HG02623 (cell line): ENCODE data around the gene ASTN2.

Experiments
- ATAC-seq: cut with Tn5 transposase; IDR thresholded peaks from one replicate; pipeline ENCODE4 v1.9.1; 2021; ENCODE audit warnings: moderate library complexity; ENCODE audit not compliant: unreplicated experiment

ASTN2 gene, protein sequence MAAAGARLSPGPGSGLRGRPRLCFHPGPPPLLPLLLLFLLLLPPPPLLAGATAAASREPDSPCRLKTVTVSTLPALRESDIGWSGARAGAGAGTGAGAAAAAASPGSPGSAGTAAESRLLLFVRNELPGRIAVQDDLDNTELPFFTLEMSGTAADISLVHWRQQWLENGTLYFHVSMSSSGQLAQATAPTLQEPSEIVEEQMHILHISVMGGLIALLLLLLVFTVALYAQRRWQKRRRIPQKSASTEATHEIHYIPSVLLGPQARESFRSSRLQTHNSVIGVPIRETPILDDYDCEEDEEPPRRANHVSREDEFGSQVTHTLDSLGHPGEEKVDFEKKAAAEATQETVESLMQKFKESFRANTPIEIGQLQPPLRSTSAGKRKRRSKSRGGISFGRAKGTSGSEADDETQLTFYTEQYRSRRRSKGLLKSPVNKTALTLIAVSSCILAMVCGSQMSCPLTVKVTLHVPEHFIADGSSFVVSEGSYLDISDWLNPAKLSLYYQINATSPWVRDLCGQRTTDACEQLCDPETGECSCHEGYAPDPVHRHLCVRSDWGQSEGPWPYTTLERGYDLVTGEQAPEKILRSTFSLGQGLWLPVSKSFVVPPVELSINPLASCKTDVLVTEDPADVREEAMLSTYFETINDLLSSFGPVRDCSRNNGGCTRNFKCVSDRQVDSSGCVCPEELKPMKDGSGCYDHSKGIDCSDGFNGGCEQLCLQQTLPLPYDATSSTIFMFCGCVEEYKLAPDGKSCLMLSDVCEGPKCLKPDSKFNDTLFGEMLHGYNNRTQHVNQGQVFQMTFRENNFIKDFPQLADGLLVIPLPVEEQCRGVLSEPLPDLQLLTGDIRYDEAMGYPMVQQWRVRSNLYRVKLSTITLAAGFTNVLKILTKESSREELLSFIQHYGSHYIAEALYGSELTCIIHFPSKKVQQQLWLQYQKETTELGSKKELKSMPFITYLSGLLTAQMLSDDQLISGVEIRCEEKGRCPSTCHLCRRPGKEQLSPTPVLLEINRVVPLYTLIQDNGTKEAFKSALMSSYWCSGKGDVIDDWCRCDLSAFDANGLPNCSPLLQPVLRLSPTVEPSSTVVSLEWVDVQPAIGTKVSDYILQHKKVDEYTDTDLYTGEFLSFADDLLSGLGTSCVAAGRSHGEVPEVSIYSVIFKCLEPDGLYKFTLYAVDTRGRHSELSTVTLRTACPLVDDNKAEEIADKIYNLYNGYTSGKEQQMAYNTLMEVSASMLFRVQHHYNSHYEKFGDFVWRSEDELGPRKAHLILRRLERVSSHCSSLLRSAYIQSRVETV (N-terminal part only)

DNA sequence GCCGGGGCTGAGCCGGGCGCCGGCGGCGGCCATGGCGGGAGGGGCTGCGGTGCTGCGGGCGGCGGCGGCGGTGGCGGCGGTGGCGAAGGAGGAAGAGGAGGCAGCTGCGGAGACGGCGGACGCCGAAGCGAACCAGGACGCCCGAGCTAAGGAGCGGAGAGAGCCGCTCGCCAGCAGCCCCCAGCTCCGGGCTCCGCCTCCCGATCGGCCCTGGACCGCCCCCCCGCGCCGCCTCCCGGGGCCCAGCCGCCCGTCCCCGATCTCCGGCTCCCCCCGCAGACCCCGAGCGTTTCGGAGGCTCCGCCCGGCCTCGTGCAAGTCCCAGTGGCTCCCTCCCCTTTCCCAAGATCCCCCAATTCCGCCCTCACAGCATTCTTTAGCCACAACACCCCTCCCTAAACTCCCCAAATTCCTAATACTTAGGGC, at the start of gene ASTN2:
Gene ASTN2, minus strand, starts transcription at position 152 of the 426 bp plus-strand sequence. Its CDS starts 119 bp downstream, at position 33.
- ATAC-seq: no peak

DNA sequence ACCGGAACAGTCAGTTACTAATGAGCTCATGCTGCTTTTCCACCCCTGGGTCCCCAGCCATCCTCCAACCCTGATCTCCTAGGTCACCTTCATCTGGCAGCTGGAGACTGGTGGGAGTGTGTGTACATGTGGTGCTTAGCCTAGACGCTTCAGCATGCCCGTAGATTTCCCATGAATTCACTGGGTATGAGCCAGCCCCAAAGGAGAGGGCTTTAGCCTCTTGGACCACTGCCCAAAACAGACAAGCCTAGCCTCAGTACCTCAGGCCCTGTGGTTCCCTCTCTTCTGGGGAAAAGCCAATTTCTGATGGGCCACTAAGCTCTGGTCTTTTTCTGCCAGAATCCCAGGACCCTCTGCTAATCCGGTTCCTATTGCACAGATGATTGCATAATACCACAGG, 48.0 kb upstream of the ASTN2 start:
- ATAC-seq: no peak

DNA sequence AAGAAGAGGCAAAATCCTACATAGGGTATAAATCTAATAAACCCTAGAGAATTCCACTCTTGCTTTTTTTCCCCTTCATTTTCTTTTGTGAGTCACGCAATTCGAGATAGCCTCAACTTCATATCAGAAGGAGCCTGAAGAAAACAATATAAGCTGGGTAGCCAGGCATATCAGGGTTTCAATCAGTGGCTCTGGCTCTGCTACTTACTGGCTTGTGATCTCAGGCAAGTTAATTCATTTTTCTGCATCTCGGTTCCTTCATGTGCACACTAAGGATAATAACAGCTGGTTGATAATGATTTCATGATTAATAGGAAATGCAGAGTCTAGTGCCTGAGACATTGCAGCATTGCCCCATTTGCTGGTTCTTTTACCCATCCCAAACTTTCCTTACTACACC, 46.5 kb upstream of the ASTN2 start:
- no peak for ATAC-seq

DNA sequence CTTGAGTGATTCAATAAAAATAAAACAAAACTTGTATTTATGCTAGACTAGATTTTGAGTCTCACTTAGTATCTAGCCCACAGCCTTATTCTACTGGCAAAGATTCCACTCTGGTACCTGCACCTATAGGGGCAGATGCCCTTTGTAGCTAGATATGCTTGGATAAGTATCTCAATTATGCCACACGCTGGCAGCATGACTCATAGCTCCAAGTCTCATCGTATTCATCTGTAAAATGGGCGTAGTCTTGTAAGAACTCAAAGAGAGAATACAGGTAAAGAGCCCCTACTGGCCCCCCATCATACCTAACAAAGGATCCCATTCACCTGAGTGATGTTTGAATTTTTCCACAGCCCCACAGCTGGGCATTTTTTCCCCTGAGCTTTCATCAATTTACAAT, 45.9 kb upstream of the ASTN2 start:
- ATAC-seq: no peak

DNA sequence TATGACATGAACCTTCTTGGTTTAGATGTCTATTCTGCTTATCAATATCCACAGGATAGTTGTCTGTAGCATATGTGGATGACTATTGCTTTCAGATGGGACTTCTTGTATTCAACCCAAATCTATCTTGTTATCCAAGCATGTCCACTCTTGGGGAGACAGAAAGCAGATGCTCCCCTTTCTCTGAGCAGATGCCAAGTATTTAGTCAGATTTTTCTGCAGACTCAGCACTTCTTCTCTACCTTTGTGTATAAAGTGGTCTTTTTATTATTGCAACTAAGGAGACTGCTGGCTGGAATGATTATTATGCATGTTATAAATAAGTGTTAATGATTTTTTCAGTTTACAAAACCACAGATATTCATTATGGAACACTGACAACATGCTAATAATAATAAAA, 45.1 kb upstream of the ASTN2 start:
- ATAC-seq: no peak

DNA sequence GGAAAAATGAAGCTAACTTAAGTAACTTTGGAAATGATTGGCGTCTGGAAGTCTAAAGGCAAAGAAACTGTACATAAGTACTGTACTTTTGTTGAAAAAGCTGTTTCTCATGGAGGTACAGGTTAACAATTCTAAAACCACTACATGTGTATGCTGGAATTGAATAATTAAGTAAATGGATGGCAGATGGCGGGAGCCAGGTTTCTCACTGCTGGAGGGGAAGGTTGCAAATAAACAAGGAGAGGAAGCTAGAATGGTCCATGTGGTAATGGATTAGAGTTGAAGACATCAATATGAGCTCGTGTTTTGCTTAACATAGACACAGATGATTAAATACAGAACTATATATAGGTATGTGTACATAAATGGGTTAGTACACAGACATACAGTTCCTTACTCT, 43.2 kb upstream of the ASTN2 start:
- ATAC-seq: no peak

DNA sequence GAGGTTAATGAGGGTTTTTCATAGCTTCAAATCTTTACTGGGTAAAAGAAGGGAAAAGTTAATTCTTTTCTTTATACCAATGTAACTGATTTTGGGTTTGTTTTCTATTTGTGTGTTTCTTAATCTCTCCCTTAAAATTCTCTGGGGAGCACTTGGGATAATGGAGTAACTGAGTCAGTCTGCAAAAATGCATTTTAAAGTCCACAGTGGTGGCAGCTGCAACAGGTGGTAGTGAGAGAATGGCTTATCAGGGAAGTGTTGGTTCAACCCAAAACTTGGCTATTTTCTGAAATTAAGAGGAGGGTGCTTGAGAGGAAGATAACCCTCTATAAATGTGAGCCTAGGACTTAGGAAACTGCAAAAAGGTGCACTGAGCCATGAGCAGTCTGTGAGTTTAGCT, 39.9 kb upstream of the ASTN2 start:
- no peak for ATAC-seq

DNA sequence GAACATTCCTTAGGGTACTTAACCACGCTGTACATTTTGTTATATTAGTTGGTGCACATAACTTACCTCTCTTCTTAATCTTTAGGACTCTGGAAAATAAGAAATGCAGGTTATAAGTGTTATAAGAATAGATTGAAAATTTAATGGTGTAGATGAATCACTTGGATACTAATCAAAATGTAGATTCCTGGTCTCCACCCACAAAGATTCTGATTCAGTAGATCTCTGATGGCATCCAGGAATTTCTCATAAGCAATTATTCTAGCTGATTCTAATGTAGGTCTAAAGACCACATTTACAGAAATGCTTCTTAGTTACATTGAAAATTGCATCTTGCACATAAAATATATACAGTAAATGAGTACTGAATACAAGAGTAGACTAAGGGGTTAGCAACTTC, 38.9 kb upstream of the ASTN2 start:
- no peak for ATAC-seq

DNA sequence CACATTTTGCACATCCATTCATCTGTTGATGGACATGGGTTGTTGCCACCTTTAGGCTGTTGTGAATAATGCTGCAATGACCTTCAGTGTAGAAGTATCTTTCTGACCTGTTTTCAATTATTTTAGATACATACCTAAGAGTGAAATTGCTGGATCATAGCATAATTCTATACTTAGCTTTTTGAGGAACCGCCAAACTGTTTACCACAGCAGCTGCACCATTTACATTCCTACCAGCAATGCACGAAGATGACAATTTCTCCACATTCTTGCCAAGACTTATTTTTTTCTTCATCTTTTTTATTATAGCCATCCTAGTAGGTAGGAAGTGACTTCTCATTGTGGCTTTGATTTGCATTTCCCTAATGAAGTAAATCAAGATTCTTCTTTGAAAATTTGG, 36.5 kb upstream of the ASTN2 start:
- ATAC-seq: no peak

DNA sequence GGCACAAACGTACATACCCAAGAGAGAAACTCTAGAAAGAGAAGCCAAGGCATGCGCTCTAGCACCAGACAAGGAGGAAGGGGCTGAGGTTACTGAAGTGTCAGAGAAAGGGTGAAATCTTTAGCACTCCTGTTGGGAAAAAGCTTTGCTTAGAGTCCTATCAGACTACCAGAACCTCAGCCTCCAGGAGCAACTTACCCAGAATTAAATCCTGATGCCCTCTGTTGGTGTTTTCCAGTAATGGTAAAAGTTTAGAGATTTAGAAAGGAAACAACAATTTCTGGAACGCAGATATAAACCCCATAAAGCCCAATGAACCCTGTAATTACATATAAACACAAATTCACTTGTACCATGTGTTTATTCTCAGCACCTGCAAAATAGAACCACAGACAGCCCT, 33.2 kb upstream of the ASTN2 start:
- no peak for ATAC-seq

DNA sequence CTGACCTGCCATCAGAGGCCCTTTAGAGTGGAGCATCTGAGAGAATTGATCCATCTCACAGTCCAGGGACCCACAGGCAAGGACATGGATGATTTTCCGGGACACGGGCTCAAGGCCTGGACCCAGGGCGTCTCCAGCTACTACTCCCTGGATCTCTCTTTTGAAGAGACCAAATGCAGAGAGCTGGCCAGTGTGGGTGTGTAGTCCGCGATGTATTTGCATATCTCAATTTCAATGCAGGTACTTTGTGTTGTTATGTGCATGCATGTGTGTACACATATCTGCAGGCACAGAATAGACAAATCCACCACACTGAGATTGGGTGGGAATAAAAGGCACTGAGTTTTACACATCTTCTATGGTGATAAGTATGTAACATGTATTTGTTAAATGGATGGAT, 30.8 kb upstream of the ASTN2 start:
- no peak for ATAC-seq

DNA sequence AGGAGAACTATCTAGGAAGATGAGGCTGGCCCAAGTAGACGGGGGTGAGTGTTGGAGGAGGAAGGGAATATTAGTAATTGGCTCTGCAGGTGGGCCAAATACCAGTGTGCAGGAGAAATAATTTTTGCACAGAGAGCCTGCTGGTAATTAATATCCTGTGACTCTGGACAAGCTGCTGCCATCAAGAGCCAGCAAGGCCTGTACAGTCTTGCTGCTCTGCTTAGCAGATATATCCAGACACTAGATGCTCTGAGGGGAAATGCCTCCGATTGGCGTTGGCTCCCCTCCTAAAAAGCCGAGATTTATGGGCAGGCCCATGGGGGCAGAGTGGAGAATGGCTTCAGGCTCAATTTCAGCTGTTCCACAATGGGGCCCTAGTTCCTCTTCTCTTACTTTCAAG, 29.6 kb upstream of the ASTN2 start:
- no peak for ATAC-seq

DNA sequence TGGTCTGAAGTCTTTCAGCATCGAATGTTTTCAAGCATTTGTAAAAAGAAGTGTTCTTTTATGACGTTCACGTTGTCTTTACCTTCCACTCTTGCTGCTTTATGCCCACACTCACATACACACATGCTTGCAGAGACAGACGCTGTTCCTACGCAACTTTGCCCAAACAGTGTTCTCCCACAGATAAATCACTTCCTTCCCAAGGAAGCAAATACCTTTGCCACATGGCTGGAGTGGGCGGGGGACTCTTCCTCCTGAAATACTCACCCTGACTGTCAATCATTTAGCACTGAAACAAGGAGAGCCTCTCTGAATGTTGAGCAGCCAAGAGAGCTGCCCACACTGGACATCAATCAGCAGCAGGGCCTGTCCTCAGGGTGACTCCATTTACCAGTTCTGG, 22.4 kb upstream of the ASTN2 start:
- no peak for ATAC-seq

DNA sequence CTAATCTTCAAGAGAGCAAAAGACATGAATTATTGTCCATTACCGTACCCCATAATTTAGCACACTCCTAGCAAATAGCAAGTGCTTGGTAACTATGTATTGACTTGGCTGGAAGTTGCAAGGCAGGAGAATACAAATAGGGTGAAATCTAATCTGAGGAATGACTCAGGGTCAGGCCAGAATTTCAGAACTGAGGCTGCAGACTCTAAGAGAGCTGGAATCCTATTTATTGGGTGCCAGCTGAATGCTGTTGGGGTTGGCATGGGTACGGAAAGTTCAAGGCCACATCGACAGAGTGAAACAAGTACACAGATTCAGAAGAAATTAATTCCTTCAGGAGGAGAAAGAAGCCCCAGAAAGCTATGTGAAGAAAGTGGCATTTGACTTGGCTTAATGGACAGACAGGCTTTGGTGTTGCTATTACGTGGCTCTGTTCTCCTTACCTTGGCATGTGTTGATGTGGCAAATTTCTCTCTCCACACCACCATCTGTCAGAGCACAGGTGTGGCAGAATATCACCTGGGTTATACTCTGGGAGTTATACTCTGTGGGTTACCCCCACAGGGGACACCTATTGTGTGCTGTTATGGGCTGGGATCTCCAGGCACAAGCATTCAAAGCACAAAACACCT, 20.9 kb upstream of the ASTN2 start:
- no peak for ATAC-seq

DNA sequence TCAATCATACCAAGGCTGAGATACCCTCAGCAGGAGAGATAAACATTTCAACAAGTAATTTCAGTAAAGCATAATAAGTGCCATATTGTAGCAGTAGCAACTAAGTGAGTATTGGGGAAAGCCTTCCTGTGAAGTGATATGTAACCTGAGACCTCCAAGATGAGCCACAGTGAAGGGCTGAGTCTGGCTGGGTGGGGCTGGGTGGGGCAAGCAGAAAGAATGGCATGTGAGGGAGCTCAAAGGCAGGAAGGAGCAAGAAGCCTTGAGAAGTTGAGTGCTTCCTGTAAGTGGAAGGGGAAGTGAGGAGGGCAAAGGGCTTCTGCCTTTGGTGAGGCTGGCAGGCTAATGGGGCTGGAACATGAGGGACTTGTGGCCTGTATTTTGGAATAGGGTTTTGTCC, 19.7 kb upstream of the ASTN2 start:
- no peak for ATAC-seq

DNA sequence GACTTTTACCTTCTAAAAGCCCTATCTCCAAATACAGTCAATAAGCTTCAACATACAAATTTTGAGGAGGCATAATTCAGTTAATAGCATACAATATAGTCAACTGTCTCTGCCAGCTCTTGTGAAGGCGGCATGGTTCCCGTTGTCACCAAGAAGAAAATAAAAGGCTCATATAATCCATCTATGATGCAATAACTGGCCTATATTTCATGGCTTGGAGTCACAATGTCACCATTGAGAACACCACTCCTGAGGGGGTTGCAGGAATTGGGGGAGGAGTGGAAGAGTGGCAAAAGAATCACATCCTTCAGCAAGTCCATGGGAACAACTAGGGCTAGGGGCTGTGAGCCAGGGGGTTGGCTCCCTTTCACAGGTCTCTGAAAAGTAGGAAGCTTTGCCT, 16.0 kb upstream of the ASTN2 start:
- ATAC-seq: no peak

DNA sequence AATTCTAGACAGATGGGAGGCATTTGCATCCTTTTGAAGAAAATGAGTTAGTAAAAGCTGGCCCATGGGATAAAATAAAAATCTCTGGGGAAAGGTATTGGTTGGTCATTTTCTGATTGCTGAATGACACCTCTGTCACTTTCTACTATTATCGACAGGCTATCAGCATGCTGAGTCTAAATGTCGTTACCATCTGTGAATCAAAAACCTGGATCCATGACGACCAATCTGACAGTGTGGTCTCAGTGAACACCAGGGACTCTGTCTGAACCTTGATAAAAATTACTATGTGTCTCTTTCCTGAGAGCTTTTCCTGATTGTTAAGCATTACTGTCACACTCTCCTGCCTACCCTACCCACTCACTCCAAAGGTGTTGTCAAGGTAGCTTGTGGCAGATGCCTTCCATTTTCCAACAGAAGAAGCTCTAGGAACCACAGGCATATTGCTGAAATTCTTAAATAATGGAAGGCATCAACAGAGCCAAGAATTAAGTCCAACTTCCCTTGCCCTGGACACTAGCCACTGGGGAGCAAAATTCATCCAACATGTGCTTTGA, 12.6 kb upstream of the ASTN2 start:
- ATAC-seq: no peak

DNA sequence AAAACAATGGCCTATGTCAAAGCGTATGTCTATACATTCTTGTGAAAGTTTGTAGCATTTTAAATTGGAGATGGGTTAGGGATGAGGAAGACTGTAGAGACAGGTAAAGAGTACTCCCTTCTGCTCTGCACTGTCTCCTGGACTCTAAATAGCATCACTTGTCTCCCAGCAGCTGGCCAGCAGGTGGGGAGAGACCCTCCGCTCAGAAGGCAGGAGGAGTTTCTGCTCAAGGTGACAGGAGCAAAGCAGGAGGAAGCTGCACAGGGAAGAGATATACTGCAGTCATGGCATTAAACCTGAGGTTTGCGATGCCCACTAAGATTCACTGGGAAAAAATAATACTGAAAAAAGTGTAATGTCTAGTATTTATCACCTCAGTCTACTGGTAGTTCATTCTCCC, 10.7 kb upstream of the ASTN2 start:
- no peak for ATAC-seq

DNA sequence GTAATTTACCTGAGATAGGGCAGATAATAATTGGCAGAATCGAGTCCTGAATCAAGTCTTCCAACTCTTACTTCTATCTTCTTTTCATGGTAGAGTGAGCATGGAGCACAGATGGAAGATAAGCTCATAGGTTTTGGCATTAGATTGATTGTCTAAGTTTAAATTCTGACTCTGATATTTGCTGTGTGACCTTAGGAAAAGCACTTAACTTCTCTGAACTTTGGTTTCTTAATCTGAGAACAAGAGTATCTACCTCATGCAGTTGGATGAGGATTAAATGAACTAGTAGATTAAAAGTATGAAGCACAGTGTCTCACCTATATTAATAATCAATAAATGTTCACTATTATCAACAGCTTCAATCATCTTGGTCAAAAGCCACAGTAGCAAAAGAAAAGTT, 9.4 kb upstream of the ASTN2 start:
- no peak for ATAC-seq

DNA sequence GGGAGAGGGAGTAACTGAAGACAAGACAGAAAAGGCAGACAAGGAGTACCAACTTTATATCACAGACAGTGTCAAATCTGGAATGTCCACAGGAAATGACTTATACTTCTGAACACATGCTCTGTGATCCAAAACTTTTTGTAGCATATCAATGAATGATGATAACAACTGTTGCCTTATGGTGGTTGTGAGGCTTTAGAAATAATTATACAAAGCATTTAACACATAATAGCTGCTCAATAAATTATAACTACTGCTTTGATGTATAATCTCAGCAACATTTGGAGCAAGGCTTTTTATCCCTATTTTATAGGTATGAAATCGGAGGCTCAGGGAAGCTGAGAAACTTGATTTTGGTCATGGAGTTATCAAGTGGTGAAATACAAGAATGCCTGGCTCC, 3.3 kb upstream of the ASTN2 start:
- no peak for ATAC-seq

DNA sequence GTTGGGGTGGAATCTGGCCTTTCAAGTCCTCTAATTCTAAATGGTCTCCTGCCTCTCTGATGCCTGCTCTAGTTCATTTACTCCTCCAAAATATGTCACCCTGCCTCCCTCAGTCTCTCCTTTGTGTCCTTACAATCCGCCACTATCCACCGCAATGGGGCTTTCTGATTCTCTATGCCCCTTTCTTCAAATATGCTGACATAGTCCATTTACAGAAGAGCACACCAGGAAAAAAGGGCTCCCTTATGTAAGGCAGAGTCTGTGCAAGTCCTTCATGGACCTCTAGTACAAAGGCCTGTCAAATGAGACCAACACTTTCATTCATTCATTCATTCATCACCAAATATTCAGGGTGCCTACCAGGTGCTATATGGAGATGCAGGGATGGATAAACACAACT, 2.0 kb upstream of the ASTN2 start:
- no peak for ATAC-seq
